ENCODE results near the gene DSCAM. TPM values are rescaled to one million over a fixed set of nuclear protein-coding genes. Genes with fewer than 3 reads are reported as not detected.

Gene DSCAM
- total and polyA plus RNA-seq, 2 experiments from 2014 or later: not detected

DNA sequence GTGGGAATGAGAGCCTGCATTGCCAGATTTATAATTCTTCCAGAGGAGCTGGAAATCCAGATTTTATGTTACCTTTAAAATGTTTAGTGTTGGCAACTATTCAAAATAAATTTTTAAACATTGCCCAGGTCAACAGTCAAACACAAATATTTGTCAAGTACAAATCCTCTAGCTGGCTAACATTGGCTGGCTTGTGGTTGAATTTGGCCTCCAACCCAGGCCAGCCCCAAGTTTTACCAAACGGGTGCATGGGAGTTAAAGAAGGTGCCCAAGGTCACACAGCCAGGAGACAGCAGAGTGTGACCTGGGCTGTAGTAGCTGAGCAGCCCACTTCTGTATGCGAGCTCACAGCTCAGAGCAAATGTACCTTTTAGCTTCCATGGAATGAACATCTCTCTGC lies 240.6 kb downstream of the DSCAM start:
- no peak overlapping the region for H2AFZ ChIP-seq
- no peak overlapping the region for H3K4me3 ChIP-seq
- H4K20me1 ChIP-seq (ENCODE audit: insufficient read depth): no peaks in the 10 kb centered on the region
- H3K27ac ChIP-seq: no peak overlapping the region
- 22 to 25% methylated on average over 2 of the region's 2 CpGs for WGBS, 2 experiments (ENCODE audit: low coverage in 1 of 2, low lambda C conversion rate in 2 of 2, missing lambda C conversion rate in 2 of 2)
- no peaks in the 10 kb centered on the region for H3K9me2 ChIP-seq (ENCODE audit: insufficient read depth)
- no peak for TF ChIP-seq EZH2phosphoT487 (IDR thresholded peaks at IDR 0.05; ENCODE audit: insufficient read depth, low read depth)
- no peak for TF ChIP-seq EZH2 (IDR thresholded peaks at IDR 0.05; ENCODE audit: insufficient read depth, poor library complexity, severe bottlenecking)
- no peaks in the 10 kb centered on the region for H3K4me1 ChIP-seq (ENCODE audit: insufficient read depth)
- H3F3A ChIP-seq (ENCODE audit: insufficient read depth): no peaks in the 10 kb centered on the region
- no peak for DNase-seq
- H3K36me3 ChIP-seq (ENCODE audit: low read depth): no peaks in the 10 kb centered on the region
- H3K79me2 ChIP-seq (ENCODE audit: insufficient read depth): no peaks in the 10 kb centered on the region
- in situ Hi-C loops (cut with MboI): no loop called here
- peaks cover 5% of the 10 kb centered on the region for H3K9me3 ChIP-seq (ENCODE audit: low read depth)
- no peak overlapping the region for H3K9ac ChIP-seq
- H3K4me2 ChIP-seq (ENCODE audit: unreplicated experiment): no peak overlapping the region
- H3K27me3 ChIP-seq (replicated peaks; ENCODE audit: insufficient read depth): no peaks in the 10 kb centered on the region

GRCh38 chr21:40605094-40605493 lies 241.9 kb downstream of the DSCAM start:
- Histone ChIP-seq H3K9me2 (ENCODE audit: insufficient read depth) (no peaks in the 10 kb centered on the region), H3K27me3 (replicated peaks; ENCODE audit: insufficient read depth) (no peaks in the 10 kb centered on the region), H2AFZ (no peak overlapping the region), H3K9ac (no peak overlapping the region), H3F3A (ENCODE audit: insufficient read depth) (no peaks in the 10 kb centered on the region), H3K79me2 (ENCODE audit: insufficient read depth) (no peaks in the 10 kb centered on the region), H4K20me1 (ENCODE audit: insufficient read depth) (no peaks in the 10 kb centered on the region), H3K36me3 (ENCODE audit: low read depth) (no peaks in the 10 kb centered on the region), H3K27ac (no peak overlapping the region), H3K9me3 (ENCODE audit: low read depth) (peaks cover 5% of the 10 kb centered on the region), H3K4me3 (no peak overlapping the region), H3K4me2 (ENCODE audit: unreplicated experiment) (no peak overlapping the region), H3K4me1 (ENCODE audit: insufficient read depth) (no peaks in the 10 kb centered on the region)
- 81 to 82% methylated on average over 4 of the region's 4 CpGs for WGBS, 2 experiments (ENCODE audit: low coverage in 1 of 2, low lambda C conversion rate in 2 of 2, missing lambda C conversion rate in 2 of 2)
- TF ChIP-seq EZH2phosphoT487 (IDR thresholded peaks at IDR 0.05; ENCODE audit: insufficient read depth, low read depth): no peak
- TF ChIP-seq EZH2 (IDR thresholded peaks at IDR 0.05; ENCODE audit: insufficient read depth, poor library complexity, severe bottlenecking): no peak
- in situ Hi-C loops (cut with MboI): no loop called here
- no peak for DNase-seq

GRCh38 chr21:40603774-40604173 lies 243.2 kb downstream of the DSCAM start:
- H3K79me2 ChIP-seq (ENCODE audit: insufficient read depth): no peaks in the 10 kb centered on the region
- no peak overlapping the region for H2AFZ ChIP-seq
- H3K4me1 ChIP-seq (ENCODE audit: insufficient read depth): no peaks in the 10 kb centered on the region
- no peak overlapping the region for H3K27ac ChIP-seq
- no peaks in the 10 kb centered on the region for H3K36me3 ChIP-seq (ENCODE audit: low read depth)
- in situ Hi-C loops (cut with MboI): no loop called here
- no peaks in the 10 kb centered on the region for H3K9me2 ChIP-seq (ENCODE audit: insufficient read depth)
- no peak overlapping the region for H3K9ac ChIP-seq
- H4K20me1 ChIP-seq (ENCODE audit: insufficient read depth): no peaks in the 10 kb centered on the region
- no peaks in the 10 kb centered on the region for H3F3A ChIP-seq (ENCODE audit: insufficient read depth)
- TF ChIP-seq EZH2 (IDR thresholded peaks at IDR 0.05; ENCODE audit: insufficient read depth, poor library complexity, severe bottlenecking) (no peak), EZH2phosphoT487 (IDR thresholded peaks at IDR 0.05; ENCODE audit: insufficient read depth, low read depth) (no peak)
- no peak overlapping the region for H3K4me2 ChIP-seq (ENCODE audit: unreplicated experiment)
- no peak overlapping the region for H3K4me3 ChIP-seq
- 8 to 21% methylated on average over 1 of the region's 1 CpG for WGBS, 2 experiments (ENCODE audit: low coverage in 1 of 2, low lambda C conversion rate in 2 of 2, missing lambda C conversion rate in 2 of 2)
- H3K27me3 ChIP-seq (replicated peaks; ENCODE audit: insufficient read depth): no peaks in the 10 kb centered on the region
- DNase-seq: no peak
- peaks cover 5% of the 10 kb centered on the region for H3K9me3 ChIP-seq (ENCODE audit: low read depth)

- Histone ChIP-seq H3K4me1 (ENCODE audit: insufficient read depth) (no peaks in the 10 kb centered on the region), H3K9me3 (ENCODE audit: low read depth) (peaks cover 5% of the 10 kb centered on the region), H3K79me2 (ENCODE audit: insufficient read depth) (no peaks in the 10 kb centered on the region), H3K27me3 (replicated peaks; ENCODE audit: insufficient read depth) (no peaks in the 10 kb centered on the region), H3K9me2 (ENCODE audit: insufficient read depth) (no peaks in the 10 kb centered on the region), H3K4me2 (ENCODE audit: unreplicated experiment) (no peak overlapping the region), H3K4me3 (no peak overlapping the region), H3K27ac (no peak overlapping the region), H3K36me3 (ENCODE audit: low read depth) (no peaks in the 10 kb centered on the region), H4K20me1 (ENCODE audit: insufficient read depth) (no peaks in the 10 kb centered on the region), H2AFZ (no peak overlapping the region), H3K9ac (no peak overlapping the region), H3F3A (ENCODE audit: insufficient read depth) (no peaks in the 10 kb centered on the region)
- WGBS, 2 experiments (ENCODE audit: low coverage in 1 of 2, low lambda C conversion rate in 2 of 2, missing lambda C conversion rate in 2 of 2): 1 to 4% methylated on average over 4 of the region's 4 CpGs
- no peak for DNase-seq
- in situ Hi-C loops (cut with MboI): no loop called here
- no peak for TF ChIP-seq EZH2phosphoT487 (IDR thresholded peaks at IDR 0.05; ENCODE audit: insufficient read depth, low read depth)
- no peak for TF ChIP-seq EZH2 (IDR thresholded peaks at IDR 0.05; ENCODE audit: insufficient read depth, poor library complexity, severe bottlenecking)
Observed at GRCh38 chr21:40602080-40602479, 244.9 kb downstream of the DSCAM start.

DNA sequence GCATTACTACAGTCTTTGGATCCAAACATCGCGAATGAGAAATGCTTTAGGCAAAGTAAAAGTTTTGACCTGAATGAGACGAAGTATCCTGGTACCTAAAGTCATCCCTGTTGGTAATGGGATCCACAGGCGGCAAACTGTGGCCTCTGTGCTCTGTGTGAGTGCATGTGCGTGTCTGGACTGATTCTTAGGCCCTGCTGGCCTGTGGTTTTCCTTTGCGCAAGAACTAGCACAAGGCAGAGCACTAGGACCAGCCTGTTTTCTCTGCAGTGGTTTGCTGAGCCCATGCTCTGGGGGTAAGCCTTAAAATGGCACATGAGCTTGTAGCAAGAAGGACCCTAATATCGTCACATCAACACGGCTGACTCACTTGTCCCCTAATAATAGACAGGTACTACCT lies 251.2 kb downstream of the DSCAM start:
- Histone ChIP-seq H3K4me1 (ENCODE audit: insufficient read depth) (no peaks in the 10 kb centered on the region), H3K9me2 (ENCODE audit: insufficient read depth) (no peaks in the 10 kb centered on the region), H4K20me1 (ENCODE audit: insufficient read depth) (no peaks in the 10 kb centered on the region), H3K36me3 (ENCODE audit: low read depth) (no peaks in the 10 kb centered on the region), H3K4me2 (ENCODE audit: unreplicated experiment) (no peak overlapping the region), H3K27ac (no peak overlapping the region), H3K4me3 (no peak overlapping the region), H3K79me2 (ENCODE audit: insufficient read depth) (no peaks in the 10 kb centered on the region), H3K27me3 (replicated peaks; ENCODE audit: insufficient read depth) (no peaks in the 10 kb centered on the region), H3K9ac (no peak overlapping the region), H3F3A (ENCODE audit: insufficient read depth) (no peaks in the 10 kb centered on the region), H2AFZ (no peak overlapping the region), H3K9me3 (ENCODE audit: low read depth) (no peaks in the 10 kb centered on the region)
- no peak for DNase-seq
- in situ Hi-C loops (cut with MboI): no loop called here
- TF ChIP-seq EZH2 (IDR thresholded peaks at IDR 0.05; ENCODE audit: insufficient read depth, poor library complexity, severe bottlenecking) (no peak), EZH2phosphoT487 (IDR thresholded peaks at IDR 0.05; ENCODE audit: insufficient read depth, low read depth) (no peak)
- WGBS, 2 experiments (ENCODE audit: low coverage in 1 of 2, low lambda C conversion rate in 2 of 2, missing lambda C conversion rate in 2 of 2): 31 to 39% methylated on average over 8 of the region's 8 CpGs
